ENCODE results near the gene NSUN6. TPM values are rescaled to one million over a fixed set of nuclear protein-coding genes. Genes with fewer than 3 reads are reported as not detected.
"Not testable (repeated sequence)": the region's sequence is repeated elsewhere in the genome, so short reads cannot be mapped to it uniquely, and the experiment has no call there.

The NSUN6 gene
- total RNA-seq, 4 donors from 2014 or later: 5.0 to 10.4 (median 5.7) TPM

DNA sequence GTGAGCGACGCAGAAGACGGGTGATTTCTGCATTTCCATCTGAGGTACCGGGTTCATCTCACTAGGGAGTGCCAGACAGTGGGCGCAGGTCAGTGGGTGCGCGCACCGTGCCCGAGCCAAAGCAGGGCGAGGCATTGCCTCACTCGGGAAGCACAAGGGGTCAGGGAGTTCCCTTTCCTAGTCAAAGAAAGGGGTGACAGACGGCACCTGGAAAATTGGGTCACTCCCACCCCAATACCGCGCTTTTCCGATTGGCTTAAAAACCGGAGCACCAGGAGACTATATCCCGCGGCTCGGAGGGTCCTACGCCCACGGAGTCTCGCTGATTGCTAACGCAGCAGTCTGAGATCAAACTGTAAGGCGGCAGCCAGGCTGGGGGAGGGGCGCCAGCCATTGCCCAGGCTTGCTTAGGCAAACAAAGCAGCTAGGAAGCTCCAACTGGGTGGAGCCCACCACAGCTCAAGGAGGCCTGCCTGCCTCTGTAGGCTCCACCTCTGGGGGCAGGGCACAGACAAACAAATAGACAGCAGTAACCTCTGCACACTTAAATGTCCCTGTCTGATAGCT lies 23.9 kb downstream of the NSUN6 start:
- H3K36me3 ChIP-seq; H3K9me3 ChIP-seq; intact Hi-C loops (cut with DNase I); H3K27me3 ChIP-seq: not testable (repeated sequence)
- Histone ChIP-seq H3K4me1 (peaks cover 8 to 41% (median 29%) of the 10 kb centered on the region in 4 donors), H3K27ac (replicated peaks in 1 of 4) (peak overlapping the region; percentile 79 to 80 (median 79)), H3K4me3 (peak overlapping the region; percentile 58 to 70 (median 66))
- peak; percentile 93 for DNase-seq (ENCODE audit: extremely low spot score)
- TF ChIP-seq POLR2AphosphoS5 (IDR thresholded peaks at IDR 0.05): peak; percentile 31 to 41
- WGBS: under 1% methylated on average over 11 of the region's 25 CpGs

DNA sequence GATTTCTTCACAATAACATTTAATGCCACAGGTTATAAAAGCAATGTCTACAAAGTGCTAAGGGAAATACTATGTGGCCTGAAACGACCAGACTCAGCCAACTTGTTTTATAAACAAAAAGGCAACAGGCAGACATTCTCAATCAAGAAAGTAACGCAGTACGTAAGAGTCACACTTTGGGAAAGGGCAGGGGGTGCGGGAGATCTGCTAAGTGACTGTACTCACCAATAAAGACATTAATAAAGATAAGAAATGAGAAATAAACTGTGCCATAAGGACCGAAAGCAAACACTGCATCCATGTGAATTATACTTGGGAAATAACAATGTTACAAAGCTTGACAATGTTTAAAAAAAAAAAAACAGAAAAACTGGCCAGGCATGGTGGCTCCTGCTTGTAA lies 25.5 kb downstream of the NSUN6 start:
- intact Hi-C loops (cut with DNase I): no loop called here
- WGBS: 69% methylated on average over 5 of the region's 5 CpGs
- no peak for DNase-seq (ENCODE audit: extremely low spot score)
- peaks cover 8 to 41% (median 29%) of the 10 kb centered on the region in 4 donors for H3K4me1 ChIP-seq
- H3K27ac ChIP-seq (replicated peaks in 1 of 4): peak overlapping the region; percentile 18 to 80 (median 79)
- no peak overlapping the region for H3K4me3 ChIP-seq
- H3K27me3 ChIP-seq: no peaks in the 10 kb centered on the region
- H3K36me3 ChIP-seq: peaks cover 0 to 9% (median 3%) of the 10 kb centered on the region in 4 donors
- H3K9me3 ChIP-seq: no peaks in the 10 kb centered on the region
- no peak for TF ChIP-seq POLR2AphosphoS5 (IDR thresholded peaks at IDR 0.05)
- no peak for TF ChIP-seq POLR2A (IDR thresholded peaks at IDR 0.05; ENCODE audit: low read depth)
- TF ChIP-seq, protein P1, sequence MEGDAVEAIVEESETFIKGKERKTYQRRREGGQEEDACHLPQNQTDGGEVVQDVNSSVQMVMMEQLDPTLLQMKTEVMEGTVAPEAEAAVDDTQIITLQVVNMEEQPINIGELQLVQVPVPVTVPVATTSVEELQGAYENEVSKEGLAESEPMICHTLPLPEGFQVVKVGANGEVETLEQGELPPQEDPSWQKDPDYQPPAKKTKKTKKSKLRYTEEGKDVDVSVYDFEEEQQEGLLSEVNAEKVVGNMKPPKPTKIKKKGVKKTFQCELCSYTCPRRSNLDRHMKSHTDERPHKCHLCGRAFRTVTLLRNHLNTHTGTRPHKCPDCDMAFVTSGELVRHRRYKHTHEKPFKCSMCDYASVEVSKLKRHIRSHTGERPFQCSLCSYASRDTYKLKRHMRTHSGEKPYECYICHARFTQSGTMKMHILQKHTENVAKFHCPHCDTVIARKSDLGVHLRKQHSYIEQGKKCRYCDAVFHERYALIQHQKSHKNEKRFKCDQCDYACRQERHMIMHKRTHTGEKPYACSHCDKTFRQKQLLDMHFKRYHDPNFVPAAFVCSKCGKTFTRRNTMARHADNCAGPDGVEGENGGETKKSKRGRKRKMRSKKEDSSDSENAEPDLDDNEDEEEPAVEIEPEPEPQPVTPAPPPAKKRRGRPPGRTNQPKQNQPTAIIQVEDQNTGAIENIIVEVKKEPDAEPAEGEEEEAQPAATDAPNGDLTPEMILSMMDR (IDR thresholded peaks at IDR 0.05): no peak
- no peak for TF ChIP-seq EP300 (IDR thresholded peaks at IDR 0.05)

DNA sequence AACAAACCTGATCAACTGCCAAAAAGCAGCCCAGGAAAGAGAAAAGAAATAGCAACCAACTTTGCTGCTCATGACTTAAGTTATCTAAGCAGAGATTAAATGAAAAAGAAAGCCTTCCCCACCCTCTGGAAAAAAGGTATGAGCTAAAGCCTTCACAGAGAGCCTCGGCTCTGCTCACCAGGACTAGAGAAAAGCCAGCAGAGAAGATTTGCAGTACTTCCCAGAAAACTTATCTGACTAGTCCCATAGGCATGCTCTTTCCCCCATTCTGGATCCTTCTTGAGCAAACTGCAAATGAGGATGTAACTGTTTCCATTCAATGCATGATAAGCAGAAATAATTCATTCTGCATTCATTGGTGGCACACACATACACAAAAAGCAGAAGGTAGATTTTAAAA lies 27.7 kb downstream of the NSUN6 start:
- WGBS: 52% methylated on average over 1 of the region's 1 CpG

DNA sequence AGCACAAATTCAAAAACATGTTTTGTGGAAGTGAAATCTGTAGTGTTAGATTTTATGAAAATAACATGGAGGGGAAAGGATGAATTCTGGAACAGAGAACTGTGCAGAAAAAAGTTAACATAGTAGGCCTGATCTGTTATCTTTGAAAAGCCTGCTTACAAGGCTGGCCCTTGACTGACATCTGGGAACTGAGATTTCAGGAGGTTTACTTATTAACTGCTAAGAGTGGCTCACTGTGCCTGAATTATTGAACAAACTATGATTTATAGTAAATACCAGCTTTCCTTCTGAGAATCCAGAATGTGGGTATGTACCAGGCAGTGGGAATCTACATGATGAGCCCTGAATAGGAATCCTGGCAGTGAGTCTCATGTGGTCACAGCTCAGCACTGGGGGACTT lies 30.5 kb downstream of the NSUN6 start:
- TF ChIP-seq, protein P1 (IDR thresholded peaks at IDR 0.05): no peak
- no peak for TF ChIP-seq EP300 (IDR thresholded peaks at IDR 0.05)
- TF ChIP-seq POLR2A (IDR thresholded peaks at IDR 0.05; ENCODE audit: low read depth): no peak
- no peak for TF ChIP-seq POLR2AphosphoS5 (IDR thresholded peaks at IDR 0.05)
- Histone ChIP-seq H3K4me1 (peaks cover 0 to 26% (median 20%) of the 10 kb centered on the region in 4 donors), H3K27ac (replicated peaks in 1 of 4) (no peak overlapping the region), H3K9me3 (no peaks in the 10 kb centered on the region), H3K4me3 (no peak overlapping the region), H3K27me3 (no peaks in the 10 kb centered on the region), H3K36me3 (peaks cover 0 to 10% (median 3%) of the 10 kb centered on the region in 4 donors)
- intact Hi-C loops (cut with DNase I): no loop called here
- DNase-seq (ENCODE audit: extremely low spot score): no peak

More for the DNA sequence above, 27.7 kb downstream of the NSUN6 start:
- Histone ChIP-seq H3K27ac (replicated peaks in 1 of 4) (peak overlapping the region; percentile 45 to 79 (median 56)), H3K36me3 (peaks cover 0 to 10% (median 3%) of the 10 kb centered on the region in 4 donors), H3K4me1 (peaks cover 8 to 41% (median 35%) of the 10 kb centered on the region in 4 donors)
- DNase-seq (ENCODE audit: extremely low spot score); intact Hi-C loops (cut with DNase I); H3K4me3 ChIP-seq; H3K9me3 ChIP-seq; H3K27me3 ChIP-seq: not testable (repeated sequence)

DNA sequence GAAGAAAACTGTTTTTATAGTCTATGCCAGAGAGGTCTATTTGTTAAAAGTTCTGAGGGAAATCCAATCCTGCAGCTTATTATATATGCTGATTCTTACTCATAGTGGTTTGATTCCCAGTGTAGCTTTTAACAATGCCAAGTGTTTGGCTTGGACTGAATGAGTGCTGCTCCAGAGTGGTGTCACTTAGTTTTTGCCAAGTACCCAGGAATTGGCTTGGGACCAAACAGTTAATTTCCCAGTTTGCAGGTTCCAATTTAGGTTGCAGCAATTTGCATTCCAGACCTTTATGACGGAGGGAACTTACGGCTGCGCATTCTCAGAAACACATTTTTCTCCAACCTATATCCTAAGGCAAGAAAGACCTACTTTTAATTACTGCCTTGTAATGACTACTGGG lies 32.4 kb downstream of the NSUN6 start:
- H3K27ac ChIP-seq (replicated peaks in 1 of 4): peak overlapping the region in 1 of 4 donors; percentile 28
- H3K27me3 ChIP-seq: no peaks in the 10 kb centered on the region
- no peak overlapping the region for H3K4me3 ChIP-seq
- TF ChIP-seq POLR2A (IDR thresholded peaks at IDR 0.05; ENCODE audit: low read depth): no peak
- TF ChIP-seq EP300 (IDR thresholded peaks at IDR 0.05): no peak
- TF ChIP-seq POLR2AphosphoS5 (IDR thresholded peaks at IDR 0.05): no peak
- TF ChIP-seq, protein P1 (IDR thresholded peaks at IDR 0.05): no peak
- peaks cover 0 to 10% (median 3%) of the 10 kb centered on the region in 4 donors for H3K36me3 ChIP-seq
- intact Hi-C loops (cut with DNase I): no loop called here
- no peak for DNase-seq (ENCODE audit: extremely low spot score)
- 70% methylated on average over 3 of the region's 3 CpGs for WGBS
- H3K4me1 ChIP-seq: peaks cover 0 to 17% (median 14%) of the 10 kb centered on the region in 4 donors
- H3K9me3 ChIP-seq: no peaks in the 10 kb centered on the region

DNA sequence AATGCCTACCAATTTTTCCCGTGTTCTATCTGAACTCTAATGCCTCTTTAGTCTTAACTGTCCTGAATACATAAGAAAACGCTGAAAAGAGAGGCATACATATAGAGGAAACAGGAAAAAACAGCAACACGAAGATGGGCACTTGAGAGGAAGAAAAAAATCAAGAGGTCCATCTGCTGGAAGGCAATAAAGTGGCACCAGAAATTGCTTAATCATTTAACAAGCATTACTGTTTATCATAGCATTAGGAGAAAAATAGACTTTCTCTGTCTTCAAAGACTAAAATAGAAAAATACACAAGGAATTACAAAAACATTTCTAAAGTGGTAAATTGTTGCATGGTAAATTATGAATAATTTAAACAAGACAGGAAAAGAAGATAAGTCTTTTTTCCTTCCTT lies 35.0 kb downstream of the NSUN6 start:
- H3K4me1 ChIP-seq: peaks cover 0 to 7% (median 3%) of the 10 kb centered on the region in 4 donors
- peaks cover 0 to 22% (median 5%) of the 10 kb centered on the region in 4 donors for H3K36me3 ChIP-seq
- no peaks in the 10 kb centered on the region for H3K27me3 ChIP-seq
- 77% methylated on average over 3 of the region's 3 CpGs for WGBS
- H3K27ac ChIP-seq (replicated peaks in 1 of 4): no peak overlapping the region
- DNase-seq (ENCODE audit: extremely low spot score): no peak
- no peaks in the 10 kb centered on the region for H3K9me3 ChIP-seq
- no peak overlapping the region for H3K4me3 ChIP-seq
- TF ChIP-seq POLR2A (IDR thresholded peaks at IDR 0.05; ENCODE audit: low read depth) (no peak), EP300 (IDR thresholded peaks at IDR 0.05) (no peak), POLR2AphosphoS5 (IDR thresholded peaks at IDR 0.05) (no peak)
- TF ChIP-seq, protein P1 (IDR thresholded peaks at IDR 0.05): no peak
- intact Hi-C loops (cut with DNase I): no loop called here
